ENCODE measurements around the gene EXOC4.

EXOC4 gene

DNA sequence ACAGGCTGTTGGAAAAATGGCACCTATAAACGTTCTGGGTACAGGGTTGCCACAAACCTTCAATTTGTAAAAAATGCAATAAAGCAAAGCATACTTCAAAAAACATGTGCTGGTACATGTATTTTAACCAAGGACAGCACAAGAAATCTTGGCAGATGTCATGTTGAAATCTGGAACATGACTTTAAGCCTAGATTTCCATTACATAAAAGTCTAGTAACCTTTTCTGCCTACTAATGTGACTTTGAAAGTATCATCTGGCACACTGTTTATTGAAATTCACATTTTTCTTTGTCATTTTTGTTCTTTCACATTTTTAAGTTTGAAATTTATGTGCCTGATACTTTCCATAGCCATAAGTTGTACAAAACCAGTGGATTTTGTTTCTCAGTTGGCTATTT is 296.8 kb downstream of the EXOC4 start:
- DNase-seq, result no peak

DNA sequence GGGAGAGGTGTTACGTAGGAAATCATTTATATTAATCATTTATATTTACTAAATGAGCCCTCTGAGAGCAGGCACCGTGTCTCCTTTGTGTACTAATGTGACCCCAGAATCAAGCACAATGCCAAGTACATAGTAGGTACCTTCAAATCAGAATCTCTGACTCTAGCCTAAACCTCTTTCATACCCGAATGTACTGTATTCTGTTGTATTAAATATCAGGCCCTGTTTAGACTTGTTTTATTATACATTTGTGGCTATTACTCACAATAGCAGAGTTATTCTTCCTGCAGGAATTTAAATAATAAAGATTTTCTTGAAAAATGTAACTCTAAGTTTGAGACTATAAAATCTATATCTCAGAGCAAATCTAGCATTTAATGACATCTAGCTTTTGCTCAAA is 297.3 kb downstream of the EXOC4 start:
- no peak for DNase-seq

DNA sequence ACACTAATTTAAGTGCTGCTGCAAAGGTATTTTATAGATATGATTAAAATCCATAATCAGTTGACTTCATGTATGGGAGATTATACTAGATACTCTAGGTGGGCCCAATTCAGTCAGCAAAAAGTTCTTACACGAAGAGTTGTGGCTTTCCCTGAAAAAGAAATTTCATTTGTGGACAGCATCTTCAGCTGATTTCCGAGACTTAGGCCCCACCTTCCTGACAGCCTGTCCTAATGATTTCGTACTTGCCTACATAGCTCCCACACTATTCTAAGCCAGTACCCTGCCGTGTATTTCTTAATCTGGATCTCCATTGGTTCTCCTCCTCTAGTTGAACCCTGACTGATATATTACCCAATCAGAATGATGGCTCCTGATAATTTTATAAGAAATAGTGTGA is 297.9 kb downstream of the EXOC4 start:
- no peak for DNase-seq

DNA sequence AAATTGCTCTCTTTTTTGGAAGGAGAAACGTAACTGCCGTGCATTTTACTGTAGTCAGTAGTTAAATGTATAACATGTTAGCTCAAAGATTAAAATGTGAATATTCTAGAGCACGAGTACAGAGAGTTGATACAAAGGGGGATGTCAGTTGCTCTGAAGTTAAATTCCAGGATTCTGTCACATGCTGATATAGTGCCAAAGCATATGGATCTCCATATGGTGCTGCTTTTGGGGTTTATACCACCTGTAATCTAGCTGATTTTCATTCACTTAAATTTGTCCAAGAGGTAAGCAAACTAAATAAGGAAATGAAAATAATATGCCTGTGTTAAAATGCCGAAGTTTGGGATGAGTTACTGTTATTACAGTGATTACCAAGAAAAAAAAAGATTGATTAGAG is 298.6 kb downstream of the EXOC4 start:
- no peak for DNase-seq

DNA sequence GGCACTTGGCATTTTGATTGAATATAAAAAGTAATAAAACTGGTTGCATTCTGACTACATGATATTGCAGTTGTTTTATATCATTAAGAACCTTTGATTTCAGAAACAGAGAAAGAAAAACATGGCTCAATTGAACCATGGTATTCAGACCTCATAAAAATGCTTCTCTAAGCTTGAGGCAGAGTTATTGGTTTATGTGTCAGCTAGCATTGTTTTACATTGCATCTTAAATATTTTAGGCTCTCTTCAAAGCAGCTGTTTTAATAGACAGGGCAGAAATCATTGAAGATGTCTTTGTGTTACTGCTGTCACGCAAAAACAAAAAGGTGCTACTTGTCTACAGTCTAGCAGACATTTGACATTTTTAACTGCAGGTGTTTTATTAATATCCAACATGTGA is 299.2 kb downstream of the EXOC4 start:
- no peak for DNase-seq

DNA sequence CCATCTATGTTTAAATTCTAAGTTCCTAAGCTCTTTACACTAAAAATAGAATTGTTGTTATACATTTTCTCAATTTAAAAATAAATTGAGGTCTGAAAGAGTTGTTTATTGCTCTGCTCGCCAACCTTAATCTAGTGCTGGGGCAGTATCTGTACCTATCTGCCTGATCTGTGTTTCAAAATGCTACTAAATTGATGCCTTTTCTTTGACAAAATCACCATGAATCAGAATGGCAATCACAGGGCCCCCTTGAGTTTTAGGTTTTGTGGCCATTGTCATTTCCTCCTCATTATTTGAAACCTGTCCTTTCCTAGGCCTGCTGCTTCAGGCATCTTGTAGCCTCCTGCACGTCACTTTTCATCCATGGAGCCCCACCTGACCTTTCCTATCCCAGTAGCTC is 301.5 kb downstream of the EXOC4 start:
- DNase-seq, result no peak

DNA sequence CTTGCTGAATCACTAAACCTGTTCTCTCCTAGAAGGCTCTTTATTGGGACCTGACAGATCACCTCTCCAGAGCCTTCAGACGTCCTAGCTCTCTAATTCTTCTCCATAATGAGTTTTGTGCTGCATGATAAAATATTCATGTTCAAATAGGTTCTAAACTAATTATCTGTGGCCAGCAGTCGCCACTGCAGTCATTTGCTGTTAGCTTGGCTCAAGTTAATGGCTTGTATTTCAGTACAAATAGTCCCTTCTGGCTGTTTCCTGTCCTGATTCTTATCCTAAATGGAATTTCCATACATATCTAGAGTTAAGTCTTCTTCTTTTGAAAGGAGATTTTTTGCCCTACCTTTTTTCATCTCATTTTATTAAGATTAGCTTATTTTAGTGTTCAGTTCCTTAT is 303.2 kb downstream of the EXOC4 start:
- DNase-seq, result no peak

DNA sequence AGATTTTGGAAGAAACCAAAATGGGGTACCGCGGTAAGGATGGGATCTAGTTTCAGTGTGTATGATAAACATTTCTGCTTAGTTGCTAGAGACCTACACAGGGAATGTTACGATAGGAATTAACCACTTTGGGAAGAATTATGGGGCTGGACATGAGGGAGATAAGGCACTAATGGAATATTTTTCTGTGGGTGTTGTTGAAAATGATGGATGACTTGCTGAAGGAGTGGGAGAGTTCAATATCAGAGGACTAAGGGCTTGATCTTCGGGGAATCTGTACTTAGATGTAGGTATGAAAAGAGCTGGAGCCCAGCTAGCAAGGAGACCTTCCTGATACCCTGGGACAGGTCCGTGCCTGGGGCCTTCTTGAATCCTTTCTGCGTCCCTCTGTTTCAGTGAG is 303.7 kb downstream of the EXOC4 start:
- no peak for DNase-seq

DNA sequence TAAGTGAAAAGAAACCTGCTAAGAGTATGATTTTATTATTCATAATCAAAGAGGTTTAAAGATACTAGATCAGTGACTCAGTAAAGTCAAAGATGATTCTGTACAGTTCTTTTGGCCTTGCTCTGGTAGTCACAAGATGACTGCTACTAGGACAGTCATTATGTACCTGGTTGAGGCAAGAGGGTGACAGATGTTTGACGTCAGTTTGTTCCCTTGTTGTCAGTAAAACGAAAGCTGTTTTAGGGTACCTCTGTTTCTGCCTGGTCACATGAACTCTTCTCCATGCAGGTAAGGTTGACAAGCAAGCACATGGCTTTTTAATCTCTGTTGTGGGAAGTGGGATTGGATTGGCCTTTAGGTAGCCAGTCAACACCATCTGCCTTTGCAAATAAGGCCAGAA is 308.0 kb downstream of the EXOC4 start:
- no peak for DNase-seq

DNA sequence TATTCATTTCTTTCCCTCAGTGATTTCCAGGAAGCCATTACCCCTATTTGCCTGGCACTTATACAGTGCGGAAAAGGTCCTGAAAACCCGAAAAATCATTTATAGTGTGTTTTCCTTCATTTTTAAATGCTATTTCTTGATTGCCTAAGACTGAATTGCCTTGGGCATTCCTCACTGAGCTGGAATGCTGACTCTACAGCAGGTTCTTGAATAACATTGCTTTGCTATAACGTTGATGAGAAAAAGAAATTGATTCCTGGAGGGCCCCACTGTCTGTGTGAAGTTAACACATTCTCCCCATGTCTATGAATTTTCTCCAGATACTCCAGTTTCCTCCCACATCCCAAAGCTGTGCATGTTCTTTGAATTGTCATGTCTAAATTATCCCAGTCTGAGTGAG is 308.5 kb downstream of the EXOC4 start:
- no peak for DNase-seq

DNA sequence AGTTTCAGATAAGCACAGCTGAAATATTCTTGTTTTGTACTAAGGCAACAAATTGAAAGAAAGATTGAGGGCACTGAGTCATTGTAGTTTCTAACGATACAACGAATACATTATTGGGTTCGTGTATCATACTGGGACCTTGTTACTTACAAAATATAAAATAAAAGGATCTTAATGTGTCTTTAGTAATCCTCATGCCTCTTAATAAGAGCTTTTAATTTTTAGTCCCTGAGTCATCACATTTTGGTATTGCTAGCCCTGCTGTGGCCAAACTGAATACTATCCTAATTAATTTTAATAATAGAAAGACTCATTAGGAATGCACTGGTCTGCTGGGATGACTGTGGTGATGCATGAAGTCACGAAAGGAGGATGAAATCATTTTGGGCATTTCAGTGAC is 309.7 kb downstream of the EXOC4 start:
- DNase-seq, result no peak

DNA sequence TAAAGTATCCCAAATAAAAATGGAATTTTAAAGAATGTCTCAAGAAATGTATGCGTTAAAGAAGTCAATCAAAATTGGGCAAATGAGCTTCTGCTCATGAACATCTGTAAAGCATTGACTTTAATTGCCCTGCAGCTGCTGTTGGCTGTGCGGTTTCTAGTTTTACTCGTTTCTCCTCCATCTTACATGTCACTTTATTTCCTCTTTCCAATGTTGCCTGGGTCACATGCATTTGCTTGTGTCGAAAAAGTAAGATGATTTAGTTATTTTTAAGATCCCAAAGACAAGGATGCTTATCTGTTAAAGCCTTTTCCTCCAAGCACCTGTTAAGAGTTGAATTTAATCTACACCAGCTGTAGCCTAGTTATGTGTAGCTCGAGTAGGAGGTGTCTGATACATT is 310.4 kb downstream of the EXOC4 start:
- DNase-seq, result no peak

DNA sequence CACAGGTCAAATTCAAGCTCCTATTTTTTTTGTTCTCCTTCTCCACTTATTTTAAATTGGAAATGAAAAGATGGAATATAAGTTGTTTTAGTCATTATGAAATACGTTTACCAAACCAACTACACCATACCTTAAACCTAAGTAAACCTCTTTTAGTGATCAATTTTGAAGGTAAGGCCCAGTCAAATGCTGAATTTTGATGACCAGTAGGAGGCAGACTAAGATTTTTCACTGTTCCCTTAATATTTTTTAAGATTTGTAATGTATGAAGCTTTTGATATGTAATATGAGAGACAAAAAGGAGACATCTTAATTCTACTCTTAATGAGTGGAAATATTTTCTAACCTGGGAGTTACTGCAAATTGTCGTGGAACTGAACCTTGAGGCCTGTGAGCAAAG is 311.6 kb downstream of the EXOC4 start:
- DNase-seq, result no peak

DNA sequence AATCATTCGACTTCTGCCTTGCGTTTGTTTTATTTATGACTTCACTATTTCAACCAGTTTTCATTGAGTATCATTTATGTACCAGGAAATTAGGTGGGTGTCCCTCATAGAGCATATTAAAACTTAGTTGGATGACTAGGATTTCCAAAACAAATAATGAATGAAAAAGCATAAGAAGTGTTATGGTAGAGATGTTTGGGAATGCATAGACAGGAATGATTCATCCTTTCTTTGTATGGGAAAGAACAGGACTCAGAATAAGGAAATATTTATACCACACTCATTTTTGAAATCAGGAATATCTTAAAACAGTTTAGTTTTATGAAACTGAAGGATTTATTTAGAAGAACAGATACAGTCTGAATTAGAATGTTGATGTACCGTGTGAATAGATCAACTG is 315.7 kb downstream of the EXOC4 start:
- DNase-seq, result no peak

DNA sequence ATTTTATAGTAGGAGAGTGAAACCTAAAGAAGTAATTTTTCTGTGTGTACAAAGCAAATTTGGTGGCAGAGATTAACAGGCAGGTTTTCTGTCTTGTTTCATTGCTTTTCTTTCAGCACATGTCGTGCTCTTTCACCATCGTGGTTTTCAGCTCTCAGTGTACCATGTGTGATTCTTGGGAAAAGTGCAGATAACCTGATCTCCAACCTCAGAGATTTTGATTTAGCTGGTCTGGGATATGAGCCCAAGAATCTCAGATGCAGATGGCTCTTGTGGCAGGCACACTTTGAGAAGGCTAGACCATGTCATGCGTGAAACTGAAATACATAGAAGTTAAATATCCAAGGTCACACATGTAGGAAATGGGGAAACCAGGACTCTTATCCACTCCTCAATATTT is 317.4 kb downstream of the EXOC4 start:
- DNase-seq, result no peak

DNA sequence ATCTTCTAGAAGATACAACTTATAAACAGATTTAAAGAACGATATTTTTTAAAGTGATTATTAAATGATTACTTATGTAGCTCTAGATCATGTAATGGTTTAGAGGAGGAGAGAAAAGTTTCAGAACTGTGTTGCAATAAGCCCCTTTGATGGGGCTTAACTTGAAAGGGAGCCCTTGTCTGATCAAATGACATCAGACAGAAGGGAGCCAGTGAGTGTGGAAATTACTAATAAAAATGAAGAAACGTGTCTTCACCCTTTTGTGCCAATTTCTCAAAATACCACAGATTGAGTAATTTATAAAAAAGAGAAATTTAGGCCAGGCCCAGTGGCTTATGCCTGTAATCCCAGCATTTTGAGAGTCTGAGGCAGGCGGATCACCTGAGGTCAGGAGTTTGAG is 318.2 kb downstream of the EXOC4 start:
- DNase-seq, result no peak

DNA sequence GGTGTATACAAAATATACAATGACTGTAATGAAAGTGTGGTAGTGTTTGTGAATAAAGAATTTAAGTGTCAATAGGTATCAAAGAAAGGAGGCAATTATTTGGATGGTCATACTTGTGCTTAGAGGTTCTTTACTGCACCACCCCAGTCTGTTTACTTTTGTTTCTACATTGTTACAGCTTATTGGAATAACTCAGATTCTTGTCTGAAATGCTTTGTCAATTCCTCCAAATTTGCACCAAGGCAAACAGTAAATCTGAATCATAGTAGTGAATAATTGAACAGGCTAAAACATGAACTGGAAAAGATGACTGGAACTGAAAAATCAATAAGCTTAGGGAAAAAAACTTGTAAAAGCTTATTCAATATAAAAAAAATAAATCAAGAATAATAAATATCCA is 319.2 kb downstream of the EXOC4 start:
- DNase-seq, result no peak

DNA sequence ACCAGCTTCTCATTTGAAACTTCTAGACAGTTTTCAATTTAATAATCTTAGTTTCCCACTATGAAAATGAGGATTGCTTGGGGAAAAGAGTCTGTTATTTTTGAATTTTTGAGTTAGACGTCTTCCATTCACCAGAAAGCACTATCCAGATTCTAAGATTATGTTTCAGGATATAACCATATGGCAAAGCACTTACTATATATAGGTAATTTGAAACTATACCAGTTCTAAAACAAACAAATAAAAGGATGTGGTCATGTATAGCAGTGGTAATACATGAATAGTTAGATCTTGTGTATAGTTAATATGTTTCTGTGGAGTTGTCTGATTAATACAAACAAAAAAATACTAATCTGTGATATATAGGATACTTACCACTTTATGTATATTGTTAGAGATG is 320.0 kb downstream of the EXOC4 start:
- DNase-seq, result no peak

DNA sequence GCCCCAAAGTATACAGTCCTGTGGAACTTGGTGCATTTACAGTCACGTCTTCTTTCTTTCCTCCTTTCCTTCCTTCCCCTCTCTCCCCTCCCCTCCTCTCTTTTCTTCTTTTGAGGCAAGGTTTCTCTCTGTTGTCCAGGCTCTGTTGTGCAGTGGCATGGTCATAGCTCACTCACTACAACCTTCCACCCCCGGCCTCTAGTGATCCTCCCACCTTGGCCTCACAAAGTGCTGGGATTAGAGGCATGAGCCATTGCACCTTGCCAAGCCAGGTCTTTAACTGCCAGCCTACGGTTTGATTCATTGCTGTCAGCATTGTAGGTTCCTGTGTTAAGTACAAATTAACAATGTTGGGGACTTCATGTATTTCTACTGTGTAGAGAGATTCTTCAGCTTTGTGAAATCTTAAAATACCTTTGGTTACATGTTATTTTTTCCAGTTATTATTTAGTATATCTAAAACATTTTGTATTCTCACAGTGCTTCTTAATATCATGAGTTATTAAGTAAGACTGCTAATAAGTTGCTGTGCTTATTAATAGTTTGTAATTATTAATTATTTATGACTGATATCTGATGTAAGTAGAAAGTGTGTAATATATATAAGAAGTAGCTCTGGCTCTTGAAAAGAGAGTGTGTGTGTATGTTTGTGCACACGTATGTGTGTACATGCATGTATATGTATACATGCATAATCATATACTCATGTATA is 320.8 kb downstream of the EXOC4 start:
- no peak for DNase-seq

DNA sequence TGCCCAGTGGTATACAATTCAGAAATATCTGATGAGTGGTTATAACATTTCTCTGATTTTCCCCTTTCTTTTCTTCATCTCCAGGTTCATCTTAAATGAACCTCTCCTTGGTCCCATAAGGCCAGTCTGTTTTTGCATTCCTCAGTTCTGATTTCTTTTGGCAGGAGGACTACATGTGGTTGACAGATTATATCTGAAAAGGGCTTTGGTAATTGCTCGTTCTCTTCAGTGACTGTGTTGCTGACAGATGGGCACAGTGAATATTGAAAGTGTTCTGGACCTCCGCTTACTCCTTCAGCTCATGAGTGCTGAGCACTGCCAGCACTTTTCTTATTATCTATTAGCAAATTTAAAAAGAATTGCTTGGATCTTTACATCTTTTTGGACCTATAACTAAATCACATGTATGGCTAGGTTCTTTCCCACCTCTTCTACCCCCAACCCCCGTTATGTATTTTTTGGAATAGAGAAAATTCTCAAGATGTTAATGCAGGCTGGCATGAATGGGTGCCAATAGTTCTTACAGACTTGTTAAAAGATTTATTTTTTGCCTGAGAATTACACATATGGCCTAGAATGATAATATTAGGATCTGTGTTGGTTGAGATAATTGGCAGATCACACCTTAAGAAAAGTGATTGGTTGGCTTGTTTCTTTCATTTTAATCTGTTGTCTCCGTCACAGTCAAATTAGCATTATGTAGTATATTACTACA is 323.0 kb downstream of the EXOC4 start:
- no peak for DNase-seq

DNA sequence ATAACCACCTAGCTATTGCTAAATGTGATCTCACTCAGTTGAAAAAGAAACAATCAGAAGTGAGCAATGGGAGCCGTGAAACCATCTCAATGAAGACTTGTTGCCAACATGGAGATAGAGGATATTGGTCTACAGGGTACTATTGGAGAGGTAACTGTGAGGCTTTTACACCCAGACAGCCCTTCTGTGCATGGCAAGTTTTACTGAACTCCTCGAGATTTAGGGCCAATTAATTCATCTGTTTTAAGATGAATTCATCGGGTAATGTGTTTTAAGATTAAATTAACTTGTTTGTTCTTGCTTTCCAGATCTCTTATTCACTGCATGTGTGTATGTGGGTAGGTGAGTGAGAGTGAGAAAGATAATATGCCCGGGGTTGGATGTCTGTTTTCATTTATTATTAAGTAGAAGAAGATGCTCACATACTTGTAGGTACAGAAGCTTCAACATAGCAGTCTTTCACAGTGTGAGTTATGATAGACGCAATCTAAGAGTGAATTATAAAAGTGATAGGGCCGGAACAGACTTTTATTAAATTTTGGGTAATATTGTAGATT is 323.8 kb downstream of the EXOC4 start:
- no peak for DNase-seq

DNA sequence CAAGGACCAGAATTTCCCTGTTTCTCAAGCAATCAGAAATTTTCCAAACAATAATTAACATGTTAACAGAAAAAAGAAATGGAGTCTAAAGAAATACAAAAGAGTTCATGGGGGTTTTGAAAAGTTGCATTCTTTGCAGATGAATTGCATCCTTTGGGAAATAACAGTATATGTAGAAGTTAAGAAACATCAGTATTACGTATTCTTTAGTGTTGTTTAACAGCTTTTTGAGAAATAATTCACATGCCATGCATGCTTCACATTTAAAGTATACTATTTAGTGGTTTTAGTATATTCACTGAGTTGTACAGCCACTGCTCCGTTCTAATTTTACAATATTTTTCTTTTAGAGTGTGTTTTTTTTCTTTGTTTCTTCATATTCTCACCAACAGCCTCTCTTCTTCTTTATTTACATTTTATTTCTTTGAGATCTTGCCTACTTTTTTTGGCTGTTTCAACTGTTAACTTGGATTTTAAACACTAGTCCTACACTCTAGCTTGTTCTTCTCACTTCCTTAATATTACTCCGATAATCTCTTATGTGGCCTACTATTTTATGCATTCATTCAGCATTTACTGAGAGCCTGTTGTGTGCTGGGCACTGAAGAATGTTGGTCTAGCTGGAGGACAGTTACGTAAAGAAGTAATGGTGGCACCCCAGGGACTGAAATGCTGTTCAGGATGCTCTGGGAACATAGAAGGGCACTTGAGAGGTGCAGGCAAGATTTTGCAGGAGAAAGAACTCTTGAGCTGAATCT is 330.1 kb downstream of the EXOC4 start:
- DNase-seq, result no peak

DNA sequence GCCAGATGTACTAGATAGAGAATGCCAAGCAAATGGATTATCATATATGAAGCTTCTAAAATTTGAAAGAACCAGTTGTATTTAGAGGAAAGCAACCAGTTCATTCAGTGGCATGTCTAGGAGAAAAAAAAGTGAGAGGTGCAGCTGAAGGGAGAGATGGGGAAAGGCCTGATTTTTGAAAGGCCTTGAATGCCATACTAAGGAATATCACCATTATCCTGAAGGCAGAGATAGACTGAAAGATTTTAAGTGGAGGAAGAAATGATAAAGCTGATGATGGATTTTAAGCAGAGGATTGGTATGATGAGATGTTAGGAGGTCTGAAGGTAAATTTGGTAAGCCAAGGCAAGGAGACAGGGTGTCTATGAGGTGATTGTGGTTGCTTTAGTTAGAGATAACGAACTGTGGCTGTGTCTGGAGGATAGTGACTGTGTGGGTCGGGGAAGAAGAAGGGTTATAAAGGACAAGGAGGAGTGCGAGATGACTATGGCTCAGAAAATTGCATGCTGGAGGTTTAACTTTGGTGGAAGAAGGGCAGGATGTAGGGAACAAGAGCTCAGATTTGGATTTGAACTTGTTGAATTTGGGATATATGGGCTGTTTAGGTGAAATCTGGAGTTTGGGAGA is 330.8 kb downstream of the EXOC4 start:
- no peak for DNase-seq
